Activated CD4-positive, CD25-positive, alpha-beta regulatory T cell (primary cell): ENCODE results near the gene INPPL1.

Source experiments
- DNase-seq, 4 experiments: peaks; one replicate each; lab custom pipeline; 2025; lab: John Stamatoyannopoulos, UW

INPPL1 gene

DNA sequence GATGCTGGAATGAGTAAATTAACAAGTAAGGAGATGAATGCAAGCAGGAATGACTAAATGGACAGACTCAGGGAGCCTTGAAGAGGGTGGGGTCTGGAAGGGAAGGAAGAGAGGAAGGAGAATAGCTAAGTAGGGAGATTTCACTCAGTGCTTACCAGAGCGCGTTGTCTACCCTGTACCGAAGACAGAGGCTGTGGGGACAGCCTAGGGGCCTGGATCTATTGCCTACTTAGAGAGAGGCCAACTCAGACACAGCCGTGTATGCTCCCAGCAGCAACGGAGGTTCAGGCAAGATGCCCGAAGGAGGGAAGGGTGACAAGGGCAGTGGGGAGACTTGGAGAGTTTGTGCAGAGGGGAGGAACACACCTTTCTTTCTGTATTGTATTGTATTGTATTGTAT is 7.9 kb upstream of the INPPL1 start, which contains the start of gene FOLR2:
Gene FOLR2 (plus strand): TSS at position 157 of the 400 bp plus-strand sequence. CDS start 1,791 bp downstream, outside the sequence.
- DNase-seq = no peak

DNA sequence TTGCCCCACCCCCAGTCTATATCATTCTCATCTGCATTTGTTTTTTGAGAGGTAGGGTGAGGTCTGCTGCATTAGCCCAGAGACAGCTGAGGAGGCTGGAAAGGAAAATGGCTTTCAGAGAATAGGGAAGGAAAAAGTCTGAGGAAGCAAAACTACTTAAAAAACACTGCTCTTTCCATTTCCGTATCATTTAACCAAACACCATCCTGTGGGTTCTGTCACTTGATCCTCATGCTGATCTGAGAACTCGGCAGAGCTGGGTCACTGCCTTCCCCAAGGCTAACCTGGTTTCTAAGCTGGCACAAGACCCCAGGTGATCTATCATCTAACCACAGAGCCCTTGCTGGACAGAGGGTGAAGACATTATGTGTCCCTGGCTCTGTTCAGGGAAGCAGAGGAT is 6.7 kb upstream of the INPPL1 start:
- DNase-seq = no peak

DNA sequence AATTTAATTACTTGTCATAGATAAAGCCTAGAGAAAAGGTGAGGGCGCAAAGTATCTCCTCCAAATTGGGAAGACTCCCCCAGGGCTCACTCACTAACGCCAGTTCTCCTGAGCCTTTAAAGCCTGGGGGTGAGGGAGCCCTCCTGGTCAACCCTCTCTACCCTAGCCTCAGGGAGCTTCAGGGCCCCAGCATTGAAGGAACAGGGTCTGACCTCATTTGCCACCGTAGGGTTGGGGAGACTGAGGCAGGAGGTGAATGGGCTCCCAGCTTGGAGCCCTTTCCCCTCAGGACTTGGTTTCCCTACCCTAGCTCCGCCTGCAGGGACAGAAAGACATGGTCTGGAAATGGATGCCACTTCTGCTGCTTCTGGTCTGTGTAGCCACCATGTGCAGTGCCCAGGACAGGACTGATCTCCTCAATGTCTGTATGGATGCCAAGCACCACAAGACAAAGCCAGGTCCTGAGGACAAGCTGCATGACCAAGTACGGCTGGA is 6.3 kb upstream of the INPPL1 start:
- no peak for DNase-seq

DNA sequence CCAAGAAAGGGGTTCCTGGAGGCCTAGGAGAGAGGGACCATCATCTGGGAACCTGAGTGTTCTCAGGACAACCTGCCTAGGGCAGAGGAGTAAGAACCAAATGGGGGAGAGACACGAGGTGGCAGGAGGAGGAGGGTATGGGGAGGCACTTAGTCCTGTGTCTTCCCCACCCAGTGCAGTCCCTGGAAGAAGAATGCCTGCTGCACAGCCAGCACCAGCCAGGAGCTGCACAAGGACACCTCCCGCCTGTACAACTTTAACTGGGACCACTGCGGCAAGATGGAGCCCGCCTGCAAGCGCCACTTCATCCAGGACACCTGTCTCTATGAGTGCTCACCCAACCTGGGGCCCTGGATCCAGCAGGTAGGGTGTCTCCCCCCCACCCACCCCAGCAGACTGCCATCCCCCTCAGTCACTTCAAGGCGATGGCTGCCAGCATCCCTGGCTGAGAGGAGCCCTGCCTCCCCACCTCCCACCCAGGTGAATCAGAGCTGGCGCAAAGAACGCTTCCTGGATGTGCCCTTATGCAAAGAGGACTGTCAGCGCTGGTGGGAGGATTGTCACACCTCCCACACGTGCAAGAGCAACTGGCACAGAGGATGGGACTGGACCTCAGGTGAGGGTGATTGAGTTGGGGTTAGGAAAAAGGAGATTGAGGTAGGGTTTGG is 3.7 kb upstream of the INPPL1 start:
- DNase-seq = no peak

DNA sequence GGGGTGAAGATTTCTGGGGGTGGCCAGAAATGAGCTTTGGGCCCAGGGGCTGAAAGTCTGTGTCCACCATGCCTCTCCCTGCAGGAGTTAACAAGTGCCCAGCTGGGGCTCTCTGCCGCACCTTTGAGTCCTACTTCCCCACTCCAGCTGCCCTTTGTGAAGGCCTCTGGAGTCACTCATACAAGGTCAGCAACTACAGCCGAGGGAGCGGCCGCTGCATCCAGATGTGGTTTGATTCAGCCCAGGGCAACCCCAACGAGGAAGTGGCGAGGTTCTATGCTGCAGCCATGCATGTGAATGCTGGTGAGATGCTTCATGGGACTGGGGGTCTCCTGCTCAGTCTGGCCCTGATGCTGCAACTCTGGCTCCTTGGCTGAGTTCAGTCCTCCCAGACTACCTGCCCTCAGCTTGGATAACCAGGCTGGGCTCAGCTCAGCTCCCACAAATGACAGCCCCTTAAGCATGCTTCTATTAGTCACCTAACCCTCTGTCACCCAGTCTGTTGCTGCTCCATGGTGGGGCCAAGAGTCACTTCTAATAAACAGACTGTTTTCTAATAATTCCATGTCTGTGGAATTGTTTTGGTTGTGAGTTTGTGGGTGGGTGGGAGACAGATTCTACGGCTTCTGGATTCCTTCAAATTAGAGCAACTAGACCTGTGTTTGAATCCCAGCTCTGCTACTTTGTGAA is 3.0 kb upstream of the INPPL1 start:
- DNase-seq = no peak

DNA sequence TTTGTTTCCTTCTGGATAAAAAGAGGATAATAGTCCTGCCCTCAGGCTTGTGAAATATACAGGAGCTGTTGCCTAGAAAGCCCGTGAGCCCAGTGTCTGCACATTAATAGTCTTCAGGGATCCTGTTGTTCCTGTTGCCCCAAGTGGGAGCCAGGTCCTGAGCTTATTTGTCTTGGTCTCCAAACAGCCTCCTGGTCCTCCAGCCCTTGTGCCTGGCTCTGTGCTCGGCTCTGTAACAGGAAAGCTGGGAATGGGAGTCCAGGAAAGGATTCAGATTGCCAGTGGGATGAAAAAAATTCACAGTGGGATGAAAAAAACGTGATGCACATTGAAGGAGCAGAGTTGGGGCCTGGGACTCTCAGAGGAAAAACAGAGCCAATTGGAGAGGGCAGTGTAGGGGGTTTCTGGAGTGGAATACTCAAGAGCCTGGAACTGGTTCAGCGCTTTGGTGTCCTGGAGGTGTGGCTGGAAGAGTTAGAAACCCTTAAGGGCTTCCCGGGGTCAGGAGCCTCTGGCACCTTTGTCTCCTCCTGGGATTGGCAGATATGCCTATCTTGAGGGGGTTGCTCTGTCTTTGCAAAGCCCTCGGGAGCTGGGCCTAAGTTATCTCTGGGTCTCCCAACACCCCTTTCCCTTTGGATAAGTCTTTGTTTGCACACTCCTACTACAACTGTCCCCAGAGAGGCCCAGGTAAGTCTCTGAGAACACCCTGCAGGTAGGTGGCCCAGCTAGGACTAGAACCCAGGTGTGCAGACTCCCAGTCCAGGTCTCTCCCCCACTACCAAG is 2.3 kb upstream of the INPPL1 start:
- no peak for DNase-seq

DNA sequence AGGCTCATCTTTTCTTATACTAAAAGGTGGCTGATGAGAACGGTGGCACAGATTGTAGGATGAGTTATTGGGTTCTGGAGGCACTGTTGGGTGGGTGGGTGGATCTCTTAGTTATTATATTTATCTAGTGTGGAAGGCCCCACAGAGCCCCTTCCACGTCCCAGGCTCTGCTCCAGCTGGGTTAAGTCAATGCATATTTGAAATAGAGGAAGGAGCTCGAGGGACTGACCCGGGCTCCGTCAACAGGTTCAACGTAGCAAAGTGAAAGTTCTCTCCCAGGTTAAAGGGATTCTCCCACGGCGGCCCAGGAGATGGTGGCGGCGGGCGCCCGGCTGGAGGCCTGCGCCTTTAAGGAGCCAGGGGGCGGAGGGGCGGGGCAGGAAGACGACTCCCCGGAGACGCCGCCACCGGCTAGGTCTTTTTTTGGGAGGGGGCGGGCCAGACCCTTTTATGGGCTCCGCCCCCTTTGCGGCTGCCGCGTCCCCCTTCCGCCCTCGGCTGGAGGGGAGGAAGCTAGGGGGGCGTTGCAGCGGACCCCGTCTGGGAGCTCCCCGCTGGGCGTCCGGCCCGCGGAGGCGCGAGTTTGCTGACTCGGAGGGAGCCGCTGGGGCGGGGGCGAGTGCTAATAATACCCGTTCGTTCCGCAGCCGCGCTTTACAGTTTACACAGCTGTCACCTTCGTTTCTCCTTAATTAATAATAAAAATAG is 1.5 kb upstream of the INPPL1 start:
- DNase-seq = peak; percentile 72 to 87 (median 84)

DNA sequence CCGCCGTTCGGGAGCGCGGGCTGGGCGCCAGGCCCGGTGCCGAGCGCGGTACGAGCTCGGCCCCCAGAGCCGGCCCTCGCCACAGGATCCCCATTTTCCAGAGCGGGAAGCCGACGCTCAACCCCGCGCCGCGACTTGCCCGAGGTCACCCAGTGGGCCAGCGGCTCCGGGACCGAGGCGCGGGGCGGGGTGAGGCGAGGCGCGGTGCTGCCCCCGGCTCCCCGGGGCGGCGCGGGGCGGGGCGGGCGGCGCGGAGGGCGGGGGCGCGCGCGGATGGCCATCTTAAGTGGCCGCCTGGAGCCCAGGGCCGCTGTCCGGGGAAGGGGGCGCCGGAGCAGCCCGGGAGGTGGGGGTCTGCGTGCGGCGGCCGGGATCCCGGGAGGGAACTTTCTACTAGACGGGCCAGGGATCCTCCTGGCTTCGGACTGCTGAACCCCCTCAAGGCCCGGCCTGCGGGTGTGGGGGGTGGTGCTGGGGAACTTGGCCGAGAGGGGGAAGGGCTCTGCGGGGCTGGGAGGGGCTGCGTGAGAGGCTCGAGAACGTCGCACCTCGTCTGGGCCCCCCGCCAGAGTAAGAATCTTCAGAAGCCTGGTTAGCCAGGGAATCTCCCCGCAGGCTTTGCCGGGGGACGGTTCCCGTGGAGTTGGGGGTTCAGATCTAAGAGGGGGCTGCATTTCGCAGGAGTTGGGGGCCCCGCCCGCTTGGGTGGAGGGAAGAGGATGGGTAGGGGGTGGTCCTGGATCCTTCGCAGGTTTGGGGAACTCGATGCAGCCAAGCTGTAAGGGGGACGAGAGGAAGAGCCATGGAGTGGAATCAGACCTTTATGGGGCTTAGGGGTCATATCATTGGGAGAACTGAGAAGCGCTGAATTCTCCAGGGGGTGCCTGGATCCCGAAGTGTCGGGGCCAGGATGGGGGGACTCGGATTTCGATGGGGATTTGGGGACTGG is 678 bp upstream of the INPPL1 start:
- peak in 2 of 4 experiments; percentile 29 to 40 for DNase-seq

DNA sequence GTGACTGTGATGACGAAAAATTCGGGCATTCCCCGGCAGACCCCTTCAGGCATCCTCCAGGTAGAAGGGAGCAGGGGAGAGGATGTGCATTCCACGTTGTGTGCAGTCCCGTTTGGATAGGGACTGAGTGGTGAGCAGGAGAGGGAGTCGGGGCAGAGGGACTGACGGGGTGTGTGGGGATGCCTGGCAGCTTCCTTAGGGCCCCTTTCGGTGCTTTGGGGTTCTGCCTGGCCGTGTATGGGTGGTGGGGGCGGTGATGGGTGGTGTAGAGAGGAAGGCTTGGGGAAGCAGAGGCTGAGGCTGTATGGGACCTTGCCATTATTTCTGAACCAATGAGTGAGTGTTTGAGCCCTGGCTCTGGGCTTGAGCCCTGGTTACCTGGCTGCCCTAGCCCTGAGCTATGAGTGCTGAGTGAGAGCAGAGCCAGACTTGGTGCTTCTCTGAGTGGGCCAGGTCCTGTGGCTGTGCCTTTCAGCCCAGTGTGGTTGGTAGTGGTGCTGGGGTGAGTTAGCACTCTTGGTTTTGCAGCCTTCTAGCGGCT is 914 bp downstream of the INPPL1 start:
- DNase-seq = no peak

DNA sequence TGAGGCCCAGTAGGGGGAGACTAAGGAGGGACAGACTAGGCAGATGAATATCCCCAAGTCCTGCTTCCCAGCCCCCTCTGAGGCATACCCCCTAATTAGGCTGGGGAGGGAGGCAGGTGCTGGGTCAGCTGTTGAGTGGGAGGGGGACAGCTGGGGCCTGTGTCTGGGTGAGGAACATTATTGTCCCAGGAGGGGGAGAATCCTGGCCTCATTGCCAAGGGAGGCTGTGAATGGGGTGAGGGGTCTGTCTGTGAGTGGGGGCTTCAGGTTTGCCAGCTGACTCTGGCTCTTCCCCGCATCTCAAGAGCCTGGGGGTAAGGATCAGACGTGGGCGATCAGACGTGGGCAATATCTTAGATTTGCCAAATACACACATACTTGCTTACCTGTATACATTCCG is 2.1 kb downstream of the INPPL1 start:
- DNase-seq = no peak

DNA sequence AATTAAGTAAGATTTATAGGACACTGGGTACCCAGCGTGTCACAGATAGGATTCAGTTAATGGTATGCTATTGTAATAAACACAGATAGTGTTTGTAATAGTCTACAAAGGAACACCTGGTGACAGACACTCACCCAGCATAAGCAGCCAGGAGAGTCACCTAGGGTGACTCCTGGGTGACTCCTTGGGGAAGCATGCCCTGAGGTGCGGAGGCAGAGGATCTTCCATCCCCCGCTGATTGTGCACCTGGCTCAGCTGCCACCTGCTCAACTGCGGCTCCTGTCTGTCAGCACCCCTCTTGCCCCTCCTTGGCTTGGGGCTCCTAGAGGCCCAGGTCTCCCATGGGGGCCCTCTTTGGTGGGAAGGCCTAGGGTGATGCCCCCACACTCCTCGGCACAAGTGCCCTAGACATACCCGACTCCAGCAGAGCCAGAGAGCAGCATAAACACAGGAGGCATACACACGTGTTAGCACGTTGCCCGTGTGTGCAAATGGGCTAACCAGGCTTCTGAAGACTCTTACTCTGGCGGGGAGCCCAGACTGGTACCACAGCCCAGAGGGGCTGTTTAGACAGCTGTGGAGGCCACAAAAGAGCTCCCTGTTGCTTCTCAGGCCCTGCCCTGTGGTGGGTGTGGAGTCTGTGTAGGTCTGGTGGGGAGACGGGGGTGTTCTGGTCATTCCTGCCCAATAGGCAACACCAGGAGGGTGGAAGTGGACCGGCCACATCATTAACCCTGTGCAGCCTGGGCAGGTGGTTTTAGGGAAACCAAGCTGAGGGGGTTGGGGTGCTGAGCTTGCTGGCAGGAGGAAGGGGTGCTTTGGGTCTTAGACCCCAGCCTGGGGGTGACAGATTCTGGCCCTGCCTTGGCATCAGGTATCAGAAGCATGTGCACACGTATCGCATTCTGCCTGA is 3.0 kb downstream of the INPPL1 start:
- DNase-seq = no peak

DNA sequence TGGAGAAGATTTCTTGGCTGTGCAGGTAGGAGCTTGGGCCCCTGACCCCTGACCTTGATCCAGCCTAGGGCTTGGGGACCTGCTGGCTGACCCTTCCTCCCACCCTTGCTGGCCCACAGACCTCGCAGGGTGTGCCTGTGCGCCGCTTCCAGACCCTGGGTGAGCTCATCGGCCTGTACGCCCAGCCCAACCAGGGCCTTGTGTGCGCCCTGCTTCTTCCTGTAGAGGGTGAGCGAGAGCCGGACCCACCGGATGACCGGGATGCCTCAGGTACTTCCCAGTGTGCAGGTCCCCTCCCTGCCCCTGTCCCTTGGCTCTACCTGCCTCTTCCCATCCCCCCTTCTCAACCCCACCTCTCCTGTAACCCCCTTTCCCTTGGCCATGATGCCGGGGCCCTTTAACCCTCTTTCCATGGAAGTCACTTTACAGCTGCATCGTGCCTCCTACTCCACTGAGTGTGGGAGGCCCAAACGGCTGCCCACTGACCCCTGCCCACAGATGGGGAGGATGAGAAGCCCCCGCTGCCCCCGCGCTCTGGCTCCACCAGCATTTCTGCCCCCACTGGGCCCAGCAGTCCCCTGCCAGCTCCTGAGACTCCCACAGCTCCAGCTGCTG is 3.8 kb downstream of the INPPL1 start:
- DNase-seq = no peak

DNA sequence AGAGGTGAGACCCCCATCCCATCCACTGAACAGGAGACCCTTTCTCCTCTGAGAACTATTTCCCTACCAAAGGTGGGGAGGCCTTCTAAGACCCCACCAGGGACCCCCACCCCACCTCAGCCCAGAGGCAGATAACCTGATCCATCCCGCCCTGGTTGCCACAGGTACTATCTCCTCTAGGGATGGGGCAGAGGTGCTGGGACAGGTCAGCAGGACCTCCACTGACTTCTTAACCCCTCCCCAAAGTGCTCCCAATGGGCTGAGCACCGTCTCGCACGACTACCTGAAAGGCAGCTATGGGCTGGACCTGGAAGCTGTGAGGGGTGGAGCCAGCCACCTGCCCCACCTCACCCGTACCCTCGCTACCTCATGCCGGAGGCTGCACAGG is 4.3 kb downstream of the INPPL1 start:
- DNase-seq = no peak

DNA sequence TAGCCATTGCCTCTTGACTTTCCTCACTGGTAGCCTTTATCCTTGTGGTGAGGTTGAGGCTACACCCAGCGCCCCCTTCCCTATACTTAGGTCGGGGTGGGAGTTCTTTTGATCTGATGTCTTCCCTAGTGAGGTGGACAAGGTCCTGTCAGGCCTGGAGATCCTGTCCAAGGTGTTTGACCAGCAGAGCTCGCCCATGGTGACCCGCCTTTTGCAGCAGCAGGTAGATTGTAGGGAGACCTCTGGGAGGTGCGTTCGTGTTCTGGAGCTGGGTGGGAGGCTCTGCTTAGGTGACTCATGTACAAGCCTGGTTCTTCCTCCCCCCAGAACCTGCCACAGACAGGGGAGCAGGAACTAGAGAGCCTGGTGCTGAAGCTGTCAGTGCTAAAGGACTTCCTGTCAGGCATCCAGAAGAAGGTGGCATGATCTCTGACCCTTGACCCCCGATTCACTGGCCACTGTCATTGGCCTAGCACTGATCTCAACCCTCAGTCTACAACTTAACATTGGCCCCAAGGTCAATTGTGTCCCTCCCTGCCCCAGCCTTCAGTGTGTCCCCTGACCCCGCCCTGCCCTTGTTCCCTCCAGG is 4.9 kb downstream of the INPPL1 start:
- no peak for DNase-seq

DNA sequence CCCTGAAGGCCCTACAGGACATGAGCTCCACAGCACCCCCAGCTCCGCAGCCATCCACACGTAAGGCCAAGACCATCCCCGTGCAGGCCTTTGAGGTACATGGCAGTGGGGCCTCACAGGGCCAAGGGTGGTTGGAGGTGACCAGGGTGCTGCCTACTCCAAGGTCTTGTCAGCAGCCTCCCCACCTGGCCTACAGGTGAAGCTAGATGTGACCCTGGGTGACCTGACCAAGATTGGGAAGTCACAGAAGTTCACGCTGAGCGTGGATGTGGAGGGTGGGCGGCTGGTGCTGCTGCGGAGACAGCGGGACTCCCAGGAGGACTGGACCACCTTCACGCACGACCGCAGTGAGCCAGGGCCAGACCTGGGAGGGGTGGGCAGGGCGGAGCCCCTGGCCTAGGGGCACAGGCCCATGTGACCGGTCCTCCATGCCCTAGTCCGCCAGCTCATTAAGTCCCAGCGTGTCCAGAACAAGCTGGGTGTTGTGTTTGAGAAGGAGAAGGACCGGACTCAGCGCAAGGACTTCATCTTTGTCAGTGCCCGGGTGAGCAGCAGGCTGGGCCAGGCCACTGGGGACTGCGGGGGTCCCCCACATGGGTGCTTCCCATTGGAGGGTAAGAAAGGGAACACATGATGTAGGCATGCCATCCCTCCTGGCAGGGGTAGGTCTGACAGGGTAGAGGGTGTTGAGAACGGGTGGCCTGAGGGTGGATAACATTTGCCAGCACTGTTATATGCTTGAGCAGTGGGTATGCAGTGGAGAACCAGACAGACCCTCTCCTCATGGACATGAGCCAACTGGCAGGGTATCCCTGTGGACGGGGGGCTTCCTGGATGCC is 5.6 kb downstream of the INPPL1 start:
- no peak for DNase-seq

DNA sequence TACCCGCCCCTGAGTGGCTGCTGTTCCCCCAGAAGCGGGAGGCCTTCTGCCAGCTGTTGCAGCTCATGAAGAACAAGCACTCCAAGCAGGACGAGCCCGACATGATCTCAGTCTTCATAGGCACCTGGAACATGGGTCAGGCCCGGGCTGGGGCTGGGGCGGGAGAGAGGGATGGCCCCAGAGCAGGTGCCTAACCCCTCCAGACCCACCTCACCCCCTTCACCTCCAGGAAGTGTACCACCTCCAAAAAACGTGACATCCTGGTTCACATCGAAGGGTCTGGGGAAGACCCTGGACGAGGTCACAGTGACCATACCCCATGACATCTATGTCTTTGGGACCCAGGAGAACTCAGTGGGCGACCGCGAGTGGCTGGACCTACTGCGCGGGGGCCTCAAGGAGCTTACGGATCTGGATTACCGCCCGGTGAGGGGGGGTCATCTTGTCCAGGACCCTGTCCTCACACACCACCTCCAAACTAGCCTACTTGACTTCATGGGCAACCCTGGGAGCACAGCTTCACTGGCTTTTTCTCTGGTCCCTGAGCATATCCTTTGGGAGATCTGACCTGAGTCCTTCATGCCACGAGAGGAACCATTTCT is 6.3 kb downstream of the INPPL1 start:
- no peak for DNase-seq
